DOHH2 (cell line): Measurements from ENCODE around the gene CBR3.

ENCODE experiments used
- CTCF ChIP-seq: fragments of 200-600 bp; sonication (generic); IDR thresholded peaks from one replicate; pipeline ENCODE4 v1.5.1; 2014; ENCODE audit warnings: antibody characterized with exemption, mild to moderate bottlenecking, low read depth, low read length; ENCODE audit not compliant: poor library complexity, severe bottlenecking
- EZH2phosphoT487 ChIP-seq: fragments of 200-600 bp; sonication (generic); IDR thresholded peaks from 2 replicates; pipeline ENCODE4 v1.6.1; 2017; ENCODE audit warnings: borderline replicate concordance, mild to moderate bottlenecking, antibody characterized with exemption, low read length, moderate library complexity, mixed read lengths

- TF ChIP-seq CTCF, result no peak
- no peak for TF ChIP-seq EZH2phosphoT487
These were observed 17.6 kb upstream of the CBR3 start for GRCh38 chr21:36117286-36117741.
